GM12874 (cell line): Measurements from ENCODE around the gene CPED1.

ENCODE experiments used
- CTCF ChIP-seq: IDR thresholded peaks from 2 replicates; pipeline ENCODE4 v1.5.1; 2011; ENCODE audit warnings: low read depth, mild to moderate bottlenecking, control low read depth, low read length, moderate library complexity; ENCODE audit not compliant: insufficient read depth

Gene CPED1

DNA sequence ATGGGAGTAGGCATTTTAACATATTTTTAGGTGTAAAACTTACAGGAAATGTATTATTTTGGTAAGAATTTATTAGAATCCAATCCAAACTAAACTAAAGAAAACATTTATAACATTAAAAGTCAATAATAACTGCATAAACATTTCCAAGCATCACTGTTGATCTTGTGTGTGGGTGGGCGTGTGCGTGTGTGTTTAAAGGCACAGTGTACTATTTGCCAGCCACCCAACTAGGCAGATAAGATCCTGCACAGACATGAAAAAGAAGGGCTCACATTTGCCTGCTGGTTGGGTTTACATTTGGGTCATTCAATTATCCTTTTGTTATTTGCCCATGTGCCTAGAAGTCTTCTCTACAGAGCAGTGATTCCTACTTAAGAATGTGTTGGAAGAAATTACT lies 309.3 kb downstream of the CPED1 start:
- TF ChIP-seq CTCF: no peak

DNA sequence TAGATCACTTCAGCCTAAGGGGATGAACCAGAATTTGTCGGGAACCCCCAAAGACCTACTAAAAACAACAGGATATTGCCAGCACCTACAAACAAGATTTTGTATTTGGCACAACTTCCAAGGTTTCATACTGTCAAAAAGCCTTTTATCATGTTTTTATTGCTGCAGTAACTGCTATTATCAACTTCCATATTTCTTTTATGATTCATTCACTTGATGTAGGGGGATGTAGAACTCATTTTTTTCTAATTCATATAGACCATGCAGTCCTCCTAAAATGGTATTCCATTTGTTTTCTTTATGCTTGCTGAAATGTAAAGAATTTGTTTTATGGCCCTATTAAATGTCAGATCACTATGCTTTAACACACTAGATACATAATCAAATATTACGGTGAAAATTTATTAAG lies 310.3 kb downstream of the CPED1 start:
- no peak for TF ChIP-seq CTCF

GRCh38 chr7:121300685-121301420 lies 312.3 kb downstream of the CPED1 start:
- no peak for TF ChIP-seq CTCF

- TF ChIP-seq CTCF: no peak
These were observed 313.1 kb downstream of the CPED1 start for GRCh38 chr7:121301446-121302213.

DNA sequence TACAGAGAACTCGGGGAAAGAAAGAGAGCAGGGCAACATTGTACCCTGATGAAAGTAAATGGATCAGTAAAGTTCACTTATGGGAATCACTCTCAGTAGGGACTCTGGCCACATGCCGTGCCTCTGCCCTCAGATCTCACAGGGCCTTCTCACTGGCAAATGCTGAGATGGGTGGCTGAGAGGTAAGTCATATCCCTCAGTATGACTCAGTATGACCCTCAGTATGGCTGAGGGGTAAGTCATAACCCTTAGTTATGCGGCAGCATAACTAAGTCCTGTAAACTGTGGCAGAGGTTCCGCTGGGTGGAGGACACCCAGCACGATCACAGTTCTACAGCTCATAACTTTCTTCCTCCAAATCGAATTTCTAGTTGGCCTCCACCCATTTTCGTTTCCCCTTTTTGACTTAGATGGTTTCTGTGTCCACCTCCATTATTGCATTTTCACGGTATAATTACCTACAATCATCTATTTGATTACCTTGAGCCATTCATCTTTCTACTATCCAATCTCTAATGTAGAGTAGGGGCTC lies 313.8 kb downstream of the CPED1 start:
- TF ChIP-seq CTCF: no peak

GRCh38 chr7:121303422-121304101 lies 315.1 kb downstream of the CPED1 start:
- 0 out of 2 replicates have a peak, but pooled peaks have one; percentile 2 for TF ChIP-seq CTCF

- TF ChIP-seq CTCF: no peak
These were observed 315.7 kb downstream of the CPED1 start for GRCh38 chr7:121304102-121304658.
